Fibroblast of skin of left quadriceps (primary cell): ENCODE measurements around the gene XPO1.

Experiments
- DNase-seq, 2 experiments: peaks; one replicate each; pipeline ENCODE4 v3.0.0-alpha.2; 2013; ENCODE audit warnings: low read depth in 2 of 2

XPO1 gene

DNA sequence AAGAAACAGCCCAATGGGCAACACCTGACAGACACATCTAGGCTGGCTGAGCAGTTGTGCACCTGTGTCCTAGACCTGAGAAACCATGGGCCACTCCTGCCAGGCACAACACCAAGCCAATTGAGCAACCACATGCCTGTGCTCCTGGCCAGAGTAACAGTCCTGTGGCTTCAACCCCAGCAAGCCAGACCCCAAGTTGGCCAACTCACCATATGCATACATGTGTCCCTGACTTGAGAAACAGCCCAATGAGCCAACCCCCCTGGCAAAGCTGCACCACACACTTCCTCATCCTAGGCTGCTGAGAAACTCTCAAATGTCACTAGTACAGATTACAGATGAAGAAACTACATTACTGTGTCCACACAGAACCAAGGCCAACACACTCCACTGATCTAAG is 103.8 kb downstream of the XPO1 start:
- DNase-seq, result no peak

DNA sequence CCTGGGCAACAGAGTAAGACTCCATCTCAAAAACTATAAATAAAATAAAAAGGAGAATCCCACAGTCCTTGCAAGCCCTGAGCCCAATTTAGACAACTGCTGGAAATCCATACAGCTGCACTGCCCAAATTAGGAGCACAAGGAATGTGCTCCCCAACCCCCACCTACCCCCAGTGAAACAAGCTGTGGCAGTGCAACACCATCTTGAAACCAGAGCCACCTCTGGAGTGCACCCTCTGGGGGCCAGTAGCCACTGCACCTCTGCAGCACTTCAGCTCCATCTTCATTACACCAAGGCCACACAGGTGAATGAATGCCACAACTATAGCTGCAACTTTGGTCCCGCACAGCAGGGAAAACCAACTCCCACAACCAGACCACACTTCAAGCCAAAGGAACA is 104.5 kb downstream of the XPO1 start:
- no peak for DNase-seq

DNA sequence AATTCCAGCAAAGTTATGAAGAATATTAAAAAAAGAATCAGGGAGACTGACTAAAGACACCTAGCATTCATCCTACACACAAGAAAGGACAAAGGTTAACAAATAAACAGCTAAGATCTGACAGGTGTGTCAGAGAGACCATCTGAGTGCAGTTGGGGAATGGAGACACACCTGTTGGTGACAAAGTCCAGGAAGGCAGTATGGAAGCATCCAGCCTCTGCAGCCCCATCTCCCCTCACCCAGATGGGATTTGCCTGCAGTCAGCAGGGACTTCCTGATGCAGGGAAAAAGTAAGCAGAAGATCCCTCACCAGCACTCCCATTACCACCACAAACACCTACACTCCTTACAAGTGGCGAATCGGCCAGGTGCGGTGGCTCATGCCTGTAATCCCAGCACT is 105.2 kb downstream of the XPO1 start:
- no peak for DNase-seq

DNA sequence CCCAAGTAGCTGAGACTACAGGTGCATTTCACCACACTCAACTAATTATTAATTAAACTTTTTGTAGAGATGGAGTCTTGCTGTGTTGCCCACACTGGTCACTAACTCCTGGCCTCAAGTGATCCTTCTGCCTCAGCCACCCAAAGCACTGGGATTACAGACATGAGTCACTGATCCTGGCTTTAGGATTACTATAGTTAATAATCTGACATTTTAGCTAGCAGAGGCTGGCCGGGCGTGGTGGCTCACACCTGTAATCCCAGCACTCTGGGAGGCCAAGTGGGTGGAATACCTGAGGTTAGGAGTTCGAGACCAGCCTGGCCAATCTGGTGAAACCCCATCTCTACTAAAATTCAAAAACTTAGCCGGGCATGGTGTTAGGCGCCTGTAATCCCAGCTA is 106.8 kb downstream of the XPO1 start:
- DNase-seq, result no peak
